ENCODE measurements around the gene KLF18. TPM values are rescaled to one million over a fixed set of nuclear protein-coding genes. Genes with fewer than 3 reads are reported as not detected.

The KLF18 gene
- total and polyA plus RNA-seq, 2 donors (not counting 3 experiments of a cell fraction or from before 2014, with no cell fraction given): not detected

GRCh38 chr1:44094047-44094446, 47.4 kb downstream of the KLF18 start:
- Histone ChIP-seq H3K79me2 (ENCODE audit: control insufficient read depth, insufficient read depth, low read length) (no peaks in the 10 kb centered on the region), H4K20me1 (replicated peaks; ENCODE audit: control insufficient read depth, extremely low read depth, insufficient read depth, low read length) (no peaks in the 10 kb centered on the region), H3K9me1 (replicated peaks; ENCODE audit: control insufficient read depth, extremely low read depth, insufficient read depth, low read length) (no peaks in the 10 kb centered on the region), H2AFZ (ENCODE audit: low read depth, low read length) (no peak overlapping the region), H3K27ac (ENCODE audit: insufficient read depth, low read depth, low read length) (no peak overlapping the region), H3K4me3 (replicated peaks in 1 of 3; ENCODE audit: insufficient read depth in 1 of 3, low read depth in 1 of 3, low read length in 3 of 3) (no peak overlapping the region), H3K4me1 (ENCODE audit: control insufficient read depth, extremely low read depth, insufficient read depth, low read length) (no peaks in the 10 kb centered on the region), H3K36me3 (ENCODE audit: control insufficient read depth in 2 of 2, extremely low read depth in 1 of 2, insufficient read depth in 2 of 2, low read length in 2 of 2) (no peaks in the 10 kb centered on the region), H3K9me3 (replicated peaks; ENCODE audit: control insufficient read depth, insufficient read depth, low read length) (no peaks in the 10 kb centered on the region), H3K27me3 (ENCODE audit: control insufficient read depth in 2 of 2, insufficient read depth in 2 of 2, low read length in 2 of 2) (peaks cover 1 to 11% of the 10 kb centered on the region in 2 experiments), H3K4me2 (ENCODE audit: insufficient read depth, low read length) (no peak overlapping the region), H3K9ac (replicated peaks; ENCODE audit: extremely low read depth, insufficient read depth, low read length) (no peak overlapping the region)
- TF ChIP-seq MYC (IDR thresholded peaks at IDR 0.05; ENCODE audit: low read depth, low read length) (no peak), POLR2A (IDR thresholded peaks at IDR 0.05; ENCODE audit: low read depth, low read length) (no peak), GATA2 (IDR thresholded peaks at IDR 0.05; ENCODE audit: insufficient read depth, insufficient read length, low read depth, low read length) (no peak), JUN (IDR thresholded peaks at IDR 0.05; ENCODE audit: borderline replicate concordance, insufficient read depth, insufficient read length, low read depth) (no peak), POLR2AphosphoS5 (IDR thresholded peaks at IDR 0.05; ENCODE audit: insufficient read depth, low read depth, low read length) (no peak), EZH2 (IDR thresholded peaks at IDR 0.05; ENCODE audit: borderline replicate concordance, low read depth, low read length, severe bottlenecking) (no peak), MAX (IDR thresholded peaks at IDR 0.05; ENCODE audit: insufficient read depth, insufficient read length) (no peak), FOS (IDR thresholded peaks at IDR 0.05; ENCODE audit: borderline replicate concordance, insufficient read depth, low read length) (no peak), CTCF (IDR thresholded peaks at IDR 0.05; ENCODE audit: extremely low read depth in 1 of 2, insufficient read depth in 1 of 2, low read depth in 1 of 2, low read length in 2 of 2) (no peak)
- dilution Hi-C loops (cut with MboI; ENCODE audit: extremely low pct_ligation_motif_present, low sequenced_read_pairs) (no loop called here), intact Hi-C loops (cut with micrococcal nuclease) (no loop called here)
- POLR2A ChIA-PET: no interaction called here
- DNase-seq (ENCODE audit: low read depth, low spot score) (no peak), FAIRE-seq (no peak)
- CTCF ChIA-PET: interaction anchor here (2.1 to 3.9 kb wide), 2 partner anchors 9 to 124 kb away, joined by 6 to 15 read pairs; no protein-coding TSS in a partner anchor
- no TSS peak for BruUV-seq (replicated peaks)

All from endothelial cell of umbilical vein (primary cell).